ENCODE measurements around the gene FADS1.

Gene FADS1

DNA sequence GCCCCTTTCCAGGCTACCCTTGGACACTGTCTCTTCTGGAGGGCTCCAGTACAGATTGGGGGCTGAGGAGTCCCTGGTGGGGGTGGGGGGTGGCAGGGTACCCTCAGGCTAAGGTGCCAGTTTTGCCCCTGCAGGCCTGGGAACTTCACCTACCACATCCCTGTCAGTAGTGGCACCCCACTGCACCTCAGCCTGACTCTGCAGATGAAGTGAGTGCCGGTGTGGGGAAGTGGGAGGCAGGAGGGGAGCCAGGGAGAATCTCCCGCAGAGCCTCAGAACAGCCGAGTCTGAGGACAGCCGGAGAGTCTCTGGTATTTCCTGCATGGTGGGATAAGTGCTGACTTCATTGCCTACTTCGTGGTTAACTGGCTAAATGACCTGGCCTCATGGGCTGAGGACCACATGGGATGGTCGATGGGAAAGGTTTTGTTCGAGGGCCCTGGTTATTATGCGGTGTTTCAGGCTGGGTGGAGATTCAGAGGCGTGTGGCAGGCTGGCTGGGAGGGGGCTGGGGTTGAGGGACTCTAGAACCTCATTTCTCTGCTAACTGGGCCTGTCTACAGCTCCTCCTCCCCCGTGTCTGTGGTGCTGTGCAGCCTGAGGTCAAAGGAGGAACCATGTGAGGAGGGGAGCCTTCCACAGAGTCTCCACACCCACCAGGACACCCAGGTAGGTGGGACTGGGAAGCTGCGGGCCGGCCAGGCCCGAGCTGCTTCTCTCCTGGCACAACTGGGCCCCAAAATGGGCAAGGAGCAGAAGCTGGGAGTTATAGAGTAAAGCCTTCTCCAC is 32.9 kb downstream of the FADS1 start:
- no peak for ATAC-seq
- TF ChIP-seq SNAI2 (CRISPR knock-in tag; IDR thresholded peaks at IDR 0.05): no peak

DNA sequence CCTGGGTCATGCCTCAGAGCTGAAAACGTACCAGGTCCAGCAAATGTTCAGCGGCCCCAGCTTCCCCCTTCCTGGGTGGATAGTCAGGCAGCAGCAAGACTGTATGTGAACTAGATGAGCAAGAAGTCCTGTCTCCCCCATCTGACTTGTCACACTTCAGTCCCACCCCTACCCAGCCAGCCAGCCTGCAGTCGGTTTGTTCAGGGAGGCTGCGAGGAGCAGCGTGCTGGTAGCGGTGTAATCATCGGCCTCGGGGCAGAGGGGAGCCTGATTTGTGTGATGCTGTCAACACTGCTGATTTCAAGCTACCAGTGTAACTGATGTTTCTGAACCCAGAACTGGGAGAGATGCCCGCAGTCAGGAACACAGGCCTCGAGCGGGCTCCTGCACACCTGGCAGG is 34.0 kb downstream of the FADS1 start:
- ATAC-seq: no peak
- TF ChIP-seq, protein P1, sequence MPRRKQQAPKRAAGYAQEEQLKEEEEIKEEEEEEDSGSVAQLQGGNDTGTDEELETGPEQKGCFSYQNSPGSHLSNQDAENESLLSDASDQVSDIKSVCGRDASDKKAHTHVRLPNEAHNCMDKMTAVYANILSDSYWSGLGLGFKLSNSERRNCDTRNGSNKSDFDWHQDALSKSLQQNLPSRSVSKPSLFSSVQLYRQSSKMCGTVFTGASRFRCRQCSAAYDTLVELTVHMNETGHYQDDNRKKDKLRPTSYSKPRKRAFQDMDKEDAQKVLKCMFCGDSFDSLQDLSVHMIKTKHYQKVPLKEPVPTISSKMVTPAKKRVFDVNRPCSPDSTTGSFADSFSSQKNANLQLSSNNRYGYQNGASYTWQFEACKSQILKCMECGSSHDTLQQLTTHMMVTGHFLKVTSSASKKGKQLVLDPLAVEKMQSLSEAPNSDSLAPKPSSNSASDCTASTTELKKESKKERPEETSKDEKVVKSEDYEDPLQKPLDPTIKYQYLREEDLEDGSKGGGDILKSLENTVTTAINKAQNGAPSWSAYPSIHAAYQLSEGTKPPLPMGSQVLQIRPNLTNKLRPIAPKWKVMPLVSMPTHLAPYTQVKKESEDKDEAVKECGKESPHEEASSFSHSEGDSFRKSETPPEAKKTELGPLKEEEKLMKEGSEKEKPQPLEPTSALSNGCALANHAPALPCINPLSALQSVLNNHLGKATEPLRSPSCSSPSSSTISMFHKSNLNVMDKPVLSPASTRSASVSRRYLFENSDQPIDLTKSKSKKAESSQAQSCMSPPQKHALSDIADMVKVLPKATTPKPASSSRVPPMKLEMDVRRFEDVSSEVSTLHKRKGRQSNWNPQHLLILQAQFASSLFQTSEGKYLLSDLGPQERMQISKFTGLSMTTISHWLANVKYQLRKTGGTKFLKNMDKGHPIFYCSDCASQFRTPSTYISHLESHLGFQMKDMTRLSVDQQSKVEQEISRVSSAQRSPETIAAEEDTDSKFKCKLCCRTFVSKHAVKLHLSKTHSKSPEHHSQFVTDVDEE (CRISPR knock-in tag; IDR thresholded peaks at IDR 0.05): no peak
- TF ChIP-seq TCF4 (CRISPR knock-in tag; IDR thresholded peaks at IDR 0.05; ENCODE audit: borderline replicate concordance): no peak
- no peak for TF ChIP-seq CSDC2 (CRISPR knock-in tag; IDR thresholded peaks at IDR 0.05)
- TF ChIP-seq ISL1 (CRISPR knock-in tag; IDR thresholded peaks at IDR 0.05): no peak
- TF ChIP-seq ZNF565 (CRISPR knock-in tag; conservative IDR thresholded peaks at IDR 0.05; ENCODE audit: low read depth): no peak
- TF ChIP-seq ZFP30 (CRISPR knock-in tag; IDR thresholded peaks at IDR 0.05): no peak
- TF ChIP-seq ZFP3 (CRISPR knock-in tag; IDR thresholded peaks at IDR 0.05): no peak
- no peak for TF ChIP-seq ZC3H10 (CRISPR knock-in tag; IDR thresholded peaks at IDR 0.05)
- TF ChIP-seq SNAI2 (CRISPR knock-in tag; IDR thresholded peaks at IDR 0.05): no peak
- TF ChIP-seq, protein P2, sequence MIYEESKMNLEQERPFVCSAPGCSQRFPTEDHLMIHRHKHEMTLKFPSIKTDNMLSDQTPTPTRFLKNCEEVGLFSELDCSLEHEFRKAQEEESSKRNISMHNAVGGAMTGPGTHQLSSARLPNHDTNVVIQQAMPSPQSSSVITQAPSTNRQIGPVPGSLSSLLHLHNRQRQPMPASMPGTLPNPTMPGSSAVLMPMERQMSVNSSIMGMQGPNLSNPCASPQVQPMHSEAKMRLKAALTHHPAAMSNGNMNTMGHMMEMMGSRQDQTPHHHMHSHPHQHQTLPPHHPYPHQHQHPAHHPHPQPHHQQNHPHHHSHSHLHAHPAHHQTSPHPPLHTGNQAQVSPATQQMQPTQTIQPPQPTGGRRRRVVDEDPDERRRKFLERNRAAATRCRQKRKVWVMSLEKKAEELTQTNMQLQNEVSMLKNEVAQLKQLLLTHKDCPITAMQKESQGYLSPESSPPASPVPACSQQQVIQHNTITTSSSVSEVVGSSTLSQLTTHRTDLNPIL (CRISPR knock-in tag; IDR thresholded peaks at IDR 0.05; ENCODE audit: low read depth): no peak
- no peak for TF ChIP-seq ARNTL (CRISPR knock-in tag; IDR thresholded peaks at IDR 0.05; ENCODE audit: borderline replicate concordance, low read depth)
- no peak for TF ChIP-seq TOX (CRISPR knock-in tag; IDR thresholded peaks at IDR 0.05; ENCODE audit: borderline replicate concordance)
- TF ChIP-seq, protein P3, sequence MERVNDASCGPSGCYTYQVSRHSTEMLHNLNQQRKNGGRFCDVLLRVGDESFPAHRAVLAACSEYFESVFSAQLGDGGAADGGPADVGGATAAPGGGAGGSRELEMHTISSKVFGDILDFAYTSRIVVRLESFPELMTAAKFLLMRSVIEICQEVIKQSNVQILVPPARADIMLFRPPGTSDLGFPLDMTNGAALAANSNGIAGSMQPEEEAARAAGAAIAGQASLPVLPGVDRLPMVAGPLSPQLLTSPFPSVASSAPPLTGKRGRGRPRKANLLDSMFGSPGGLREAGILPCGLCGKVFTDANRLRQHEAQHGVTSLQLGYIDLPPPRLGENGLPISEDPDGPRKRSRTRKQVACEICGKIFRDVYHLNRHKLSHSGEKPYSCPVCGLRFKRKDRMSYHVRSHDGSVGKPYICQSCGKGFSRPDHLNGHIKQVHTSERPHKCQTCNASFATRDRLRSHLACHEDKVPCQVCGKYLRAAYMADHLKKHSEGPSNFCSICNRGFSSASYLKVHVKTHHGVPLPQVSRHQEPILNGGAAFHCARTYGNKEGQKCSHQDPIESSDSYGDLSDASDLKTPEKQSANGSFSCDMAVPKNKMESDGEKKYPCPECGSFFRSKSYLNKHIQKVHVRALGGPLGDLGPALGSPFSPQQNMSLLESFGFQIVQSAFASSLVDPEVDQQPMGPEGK (CRISPR knock-in tag; IDR thresholded peaks at IDR 0.05; ENCODE audit: borderline replicate concordance): no peak

DNA sequence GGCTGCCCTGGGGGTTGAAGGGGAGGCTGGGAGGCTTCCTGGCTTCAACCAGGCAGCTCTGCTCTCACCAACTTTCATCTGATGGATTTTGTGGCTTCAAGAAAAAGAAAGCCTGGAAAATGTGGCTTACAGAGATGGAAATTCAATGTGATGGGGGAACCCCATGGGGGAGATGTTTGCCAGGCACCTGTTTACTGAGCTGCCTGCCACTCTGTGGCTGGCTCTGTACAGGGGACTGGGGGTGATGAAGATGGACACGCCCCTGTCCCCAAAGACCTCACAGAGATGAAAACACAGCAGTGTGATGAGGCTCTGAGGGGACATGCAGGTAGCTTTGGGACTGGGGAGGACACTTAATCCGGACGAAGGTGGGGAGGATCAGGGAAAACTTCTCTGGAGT is 34.5 kb downstream of the FADS1 start:
- TF ChIP-seq BACH2 (CRISPR knock-in tag; IDR thresholded peaks at IDR 0.05; ENCODE audit: borderline replicate concordance): no peak
- TF ChIP-seq GLIS3 (CRISPR knock-in tag; IDR thresholded peaks at IDR 0.05): no peak
- no peak for TF ChIP-seq CSDC2 (CRISPR knock-in tag; IDR thresholded peaks at IDR 0.05)
- no peak for TF ChIP-seq ZFP3 (CRISPR knock-in tag; IDR thresholded peaks at IDR 0.05)
- no peak for TF ChIP-seq ZNF70 (CRISPR knock-in tag; IDR thresholded peaks at IDR 0.05)
- no peak for TF ChIP-seq TOX (CRISPR knock-in tag; IDR thresholded peaks at IDR 0.05; ENCODE audit: borderline replicate concordance)
- TF ChIP-seq ZNF565 (CRISPR knock-in tag; conservative IDR thresholded peaks at IDR 0.05; ENCODE audit: low read depth): no peak
- TF ChIP-seq ZC3H10 (CRISPR knock-in tag; IDR thresholded peaks at IDR 0.05): no peak
- TF ChIP-seq TCF4 (CRISPR knock-in tag; IDR thresholded peaks at IDR 0.05; ENCODE audit: borderline replicate concordance): no peak
- TF ChIP-seq RARB (CRISPR knock-in tag; IDR thresholded peaks at IDR 0.05): no peak
- no peak for TF ChIP-seq OSR1 (CRISPR knock-in tag; IDR thresholded peaks at IDR 0.05)
- TF ChIP-seq, protein P4, sequence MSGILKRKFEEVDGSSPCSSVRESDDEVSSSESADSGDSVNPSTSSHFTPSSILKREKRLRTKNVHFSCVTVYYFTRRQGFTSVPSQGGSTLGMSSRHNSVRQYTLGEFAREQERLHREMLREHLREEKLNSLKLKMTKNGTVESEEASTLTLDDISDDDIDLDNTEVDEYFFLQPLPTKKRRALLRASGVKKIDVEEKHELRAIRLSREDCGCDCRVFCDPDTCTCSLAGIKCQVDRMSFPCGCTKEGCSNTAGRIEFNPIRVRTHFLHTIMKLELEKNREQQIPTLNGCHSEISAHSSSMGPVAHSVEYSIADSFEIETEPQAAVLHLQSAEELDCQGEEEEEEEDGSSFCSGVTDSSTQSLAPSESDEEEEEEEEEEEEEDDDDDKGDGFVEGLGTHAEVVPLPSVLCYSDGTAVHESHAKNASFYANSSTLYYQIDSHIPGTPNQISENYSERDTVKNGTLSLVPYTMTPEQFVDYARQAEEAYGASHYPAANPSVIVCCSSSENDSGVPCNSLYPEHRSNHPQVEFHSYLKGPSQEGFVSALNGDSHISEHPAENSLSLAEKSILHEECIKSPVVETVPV (CRISPR knock-in tag; IDR thresholded peaks at IDR 0.05): no peak
- TF ChIP-seq, protein P3 (CRISPR knock-in tag; IDR thresholded peaks at IDR 0.05; ENCODE audit: borderline replicate concordance): no peak
- TF ChIP-seq, protein P1 (CRISPR knock-in tag; IDR thresholded peaks at IDR 0.05): no peak
- no peak for ATAC-seq

All from SK-N-SH treated with all-trans-retinoic acid at 6 μM for 48 hours (cell line).